GM12878 (cell line): ENCODE results near the gene TMEM39B. TPM values are rescaled to one million over a fixed set of nuclear protein-coding genes. Genes with fewer than 3 reads are reported as not detected.

Experiments
- ATAC-seq: fragments of 200-7000 bp; cut with Tn5 transposase; 3 replicates; pipeline ENCODE4 v1.9.1; 2020; ENCODE audit warnings: mild to moderate bottlenecking, moderate library complexity
- BruUV-seq: library from RNA; stranded (reverse); fragments of 400-500 nt; replicated peaks from 2 replicates; lab custom pipeline; 2021; lab: Mats Ljungman, UMichigan
- CTCF ChIA-PET: fragments of 300-600 bp; sonication (Branson Sonifier 250); formaldehyde crosslinking; extraction: SDS; loops from one replicate; lab custom pipeline; 2021; ENCODE audit warnings: inconsistent platforms; lab: Yijun Ruan, JAX
- POLR2A ChIA-PET: fragments of 350-600 bp; formaldehyde crosslinking; extraction: SDS; loops from one replicate; lab custom pipeline; 2021; ENCODE audit warnings: inconsistent platforms; lab: Charles Lee
- RAD21 ChIA-PET: fragments of 300-600 bp; sonication (Branson Sonifier 250); formaldehyde crosslinking; loops from one replicate; lab custom pipeline; 2023; ENCODE audit warnings: antibody characterized with exemption; ENCODE audit not compliant: unreplicated experiment; lab: Charles Lee
- SMC1A ChIA-PET: fragments of 300-600 bp; sonication (Branson Sonifier 250); formaldehyde crosslinking; loops from one replicate; lab custom pipeline; 2023; ENCODE audit not compliant: unreplicated experiment, uncharacterized antibody; lab: Charles Lee
- DNase-seq: peaks from one replicate; pipeline ENCODE4 v3.0.0-alpha.2; 2011; ENCODE audit warnings: low read depth, low spot score
- FAIRE-seq: peaks from 3 replicates; lab custom pipeline; 2011; peaks lifted over from hg19 to GRCh38; lab: Jason Lieb, UNC
- H2AFZ ChIP-seq: 2 replicates; pipeline ENCODE4 v1.6.0; 2011; ENCODE audit warnings: low read depth, low read length, control low read depth; ENCODE audit not compliant: control insufficient read depth
- H3K27ac ChIP-seq: 2 replicates; pipeline ENCODE4 v1.5.1; 2011; ENCODE audit warnings: control low read depth; ENCODE audit not compliant: control insufficient read depth, insufficient read depth
- H3K27me3 ChIP-seq, 2 experiments: replicated peaks in 1 of 2; 2 replicates each; pipeline versions ENCODE4 v1.6.0 to v1.6.1; 2011; ENCODE audit warnings: low read length in 1 of 2; ENCODE audit not compliant: control insufficient read depth in 2 of 2, insufficient read depth in 2 of 2
- H3K36me3 ChIP-seq, 2 experiments: 2 replicates each; pipeline ENCODE4 v1.5.1; 2011; ENCODE audit warnings: low read length in 1 of 2; ENCODE audit not compliant: control insufficient read depth in 2 of 2, insufficient read depth in 2 of 2
- H3K4me1 ChIP-seq: 2 replicates; pipeline ENCODE4 v1.6.1; 2011; ENCODE audit warnings: mild to moderate bottlenecking, low read length, moderate library complexity, mixed read lengths; ENCODE audit not compliant: control insufficient read depth, insufficient read depth
- H3K4me2 ChIP-seq: 2 replicates; pipeline ENCODE4 v1.6.0; 2011; ENCODE audit warnings: control low read depth; ENCODE audit not compliant: control insufficient read depth, insufficient read depth
- H3K4me3 ChIP-seq: fragments of 200-600 bp; sonication (generic); 2 replicates; pipeline ENCODE4 v1.5.1; 2016
- H3K79me2 ChIP-seq: 2 replicates; pipeline ENCODE4 v1.6.0; 2011; ENCODE audit warnings: low read length; ENCODE audit not compliant: control insufficient read depth, insufficient read depth
- H3K9ac ChIP-seq: 2 replicates; pipeline ENCODE4 v1.8.0; 2011; ENCODE audit warnings: low read length, control low read depth, mixed read lengths; ENCODE audit not compliant: control insufficient read depth, insufficient read depth
- H3K9me3 ChIP-seq: replicated peaks from 3 replicates; pipeline ENCODE4 v1.5.1; 2011; ENCODE audit warnings: mild to moderate bottlenecking, low read length; ENCODE audit not compliant: control insufficient read depth, insufficient read depth
- H4K20me1 ChIP-seq: 2 replicates; pipeline ENCODE4 v1.6.0; 2011; ENCODE audit not compliant: control insufficient read depth, insufficient read depth
- CTCF ChIP-seq, 3 experiments: IDR thresholded peaks in 2 of 3; conservative IDR thresholded peaks in 1 of 3; 2 replicates each; pipeline ENCODE4 v1.5.1; 2011; ENCODE audit warnings: low read depth in 3 of 3, low read length in 3 of 3, mild to moderate bottlenecking in 3 of 3, control low read depth in 2 of 3, moderate library complexity in 2 of 3, inconsistent platforms in 1 of 3, mixed read lengths in 1 of 3; ENCODE audit not compliant: control insufficient read depth in 2 of 3, insufficient read depth in 1 of 3; ENCODE audit errors: extremely low read depth in 1 of 3
- DPF2 ChIP-seq: fragments of 450-650 bp; IDR thresholded peaks from 2 replicates; pipeline ENCODE4 v1.6.1; 2017; ENCODE audit warnings: mild to moderate bottlenecking
- PBX3 ChIP-seq: IDR thresholded peaks from 2 replicates; pipeline ENCODE4 v1.6.1; 2011; ENCODE audit warnings: mild to moderate bottlenecking, low read depth, low read length, moderate library complexity; ENCODE audit not compliant: insufficient replicate concordance
- PKNOX1 ChIP-seq: fragments of 450-650 bp; IDR thresholded peaks from 2 replicates; pipeline ENCODE4 v1.6.1; 2016; ENCODE audit warnings: mild to moderate bottlenecking
- USF2 ChIP-seq: IDR thresholded peaks from 2 replicates; pipeline ENCODE4 v1.6.1; 2011; ENCODE audit warnings: low read depth, low read length, improper control_type of control experiment, borderline replicate concordance
- in situ Hi-C: fragments of 300-500 bp; cut with MboI; formaldehyde crosslinking; loops from 9 replicates; pipeline ENCODE4 v1.14.3; 2018; ENCODE audit warnings: mixed read lengths
- intact Hi-C: fragments of 100-400 bp; cut with micrococcal nuclease; formaldehyde crosslinking; loops from one replicate; pipeline ENCODE4 v1.14.2; 2022; ENCODE audit not compliant: unreplicated experiment
- polyA plus RNA-seq, 11 experiments: library from polyadenylated mRNA; depleted of rRNA in 4 of 11; unstranded in 6 of 11; stranded (reverse) in 5 of 11; fragments of >200 nt; fragmentation: Nextera tagmentation in 4 of 11; fragmentation: Illumina TruSeq in 1 of 11; extraction: Ambion mirVana in 4 of 11; extraction: Trizol in 1 of 11; gene quantifications; 1 replicate in 1 of 11; 2 replicates in 10 of 11; pipeline versions ENCODE4 v1.2.1 to v1.2.3, GENCODE V29; 2011 to 2016; ENCODE audit warnings: inconsistent platforms in 2 of 11, missing spikeins in 2 of 11, low read depth in 1 of 11
- total RNA-seq, 4 experiments: library from RNA; depleted of rRNA in 3 of 4; stranded (reverse); fragments of >200 nt in 3 of 4; fragmentation: Illumina TruSeq in 1 of 4; extraction: Trizol in 1 of 4; gene quantifications; 2 replicates each; pipeline versions ENCODE4 v1.2.1 to v1.2.3, GENCODE V29; 2013 to 2021

The TMEM39B gene
- total and polyA plus RNA-seq, 10 of the 15 experiments (the other 5 are each of a cell fraction or from before 2014, with no cell fraction given) = 2.3 to 27.2 (median 12.3) TPM

- Histone ChIP-seq H3K79me2 (peaks cover 70% of the 10 kb centered on the region), H4K20me1 (no peaks in the 10 kb centered on the region), H3K4me3 (0 out of 2 replicates have a peak overlapping the region, but pooled peaks have one; percentile 18), H3K4me2 (peak overlapping the region; percentile 36), H3K27me3 (no peaks in the 10 kb centered on the region), H3K36me3 (no peaks in the 10 kb centered on the region; a peak in 1 of 4 replicates), H3K4me1 (peaks cover 21% of the 10 kb centered on the region), H2AFZ (no peak overlapping the region), H3K9ac (no peak overlapping the region), H3K9me3 (no peaks in the 10 kb centered on the region), H3K27ac (peak overlapping the region; percentile 56)
- POLR2A ChIA-PET = interaction anchor here (0.6 to 1.7 kb wide), 5 partner anchors 10 to 108 kb away, joined by 3 to 8 read pairs (median 3); partner anchors contain the start of gene CCDC28B
- intact Hi-C loops (no loop called here), in situ Hi-C loops (no loop called here)
- no peak for FAIRE-seq
- no peak for DNase-seq
- RAD21 ChIA-PET = interaction anchor here (0.7 to 1.7 kb wide), 7 partner anchors 39 to 224 kb away, joined by 3 to 8 read pairs (median 4); partner anchors contain the start of genes MARCKSL1 and TMEM39B
- peak; percentile 5; the same call in 2 of the 3 replicates for ATAC-seq
- CTCF ChIA-PET = interaction anchor here (0.6 to 6.3 kb wide), 13 partner anchors 9 to 283 kb away, joined by 3 to 56 read pairs (median 4); partner anchors contain the start of genes BSDC1 and TMEM39B
- BruUV-seq = no TSS peak
- TF ChIP-seq USF2 (no peak), PKNOX1 (peak; percentile 85), CTCF (IDR thresholded peaks at IDR 0.05 in 2 of 3, conservative IDR thresholded peaks at IDR 0.05 in 1 of 3; ENCODE audit: control insufficient read depth in 2 of 3, extremely low read depth in 1 of 3, insufficient read depth in 1 of 3, low read depth in 3 of 3, low read length in 3 of 3) (peak in 1 of 3 experiments; percentile 20; a peak in 1 of 6 replicates), PBX3 (peak; percentile 72), DPF2 (no peak)
- SMC1A ChIA-PET = interaction anchor here (0.6 to 2.5 kb wide), 9 partner anchors 10 to 447 kb away, joined by 3 to 11 read pairs (median 4); partner anchors contain the start of gene CCDC28B
Observed at GRCh38 chr1:32111789-32112188, 39.0 kb downstream of the TMEM39B start.
